ENCODE data around the gene CSMD2. TPM values are rescaled to one million over a fixed set of nuclear protein-coding genes. Genes with fewer than 3 reads are reported as not detected.

The CSMD2 gene
- polyA plus RNA-seq, 1 of the 3 experiments (the other 2 are of a cell fraction), result not detected

GRCh38 chr1:33515112-33515511, 649.9 kb downstream of the CSMD2 start:
- POLR2A ChIA-PET, result no interaction called here

GRCh38 chr1:33512226-33513011, 652.6 kb downstream of the CSMD2 start:
- POLR2A ChIA-PET, result no interaction called here
- Histone ChIP-seq H3K4me2 (no peak overlapping the region), H3K4me1 (ENCODE audit: control insufficient read depth in 1 of 2, insufficient read depth in 2 of 2, low read depth in 1 of 2, low read length in 1 of 2) (no peaks in the 10 kb centered on the region; a peak in 1 of 4 replicates), H3K79me2 (ENCODE audit: insufficient read depth) (no peaks in the 10 kb centered on the region), H3K9ac (no peak overlapping the region), H3K27ac (ENCODE audit: low read depth in 2 of 2, low read length in 1 of 2) (no peak overlapping the region), H3K9me3 (no peaks in the 10 kb centered on the region), H3K4me3 (ENCODE audit: low read depth in 2 of 2, low read length in 1 of 2) (no peak overlapping the region), H3K9me2 (no peaks in the 10 kb centered on the region), H2AFZ (ENCODE audit: low read depth) (no peak overlapping the region), H3K36me3 (replicated peaks in 1 of 2; ENCODE audit: control insufficient read depth in 1 of 2, insufficient read depth in 2 of 2, low read length in 1 of 2) (no peaks in the 10 kb centered on the region), H3F3A (replicated peaks; ENCODE audit: insufficient read depth) (no peaks in the 10 kb centered on the region), H4K20me1 (ENCODE audit: insufficient read depth) (no peaks in the 10 kb centered on the region), H3K27me3 (ENCODE audit: insufficient read depth) (no peaks in the 10 kb centered on the region)
- no peak for DNase-seq
- CTCF ChIA-PET, result no interaction called here
- 55% methylated on average over 6 of the region's 6 CpGs for WGBS (ENCODE audit: low lambda C conversion rate)
- TF ChIP-seq RFX5 (IDR thresholded peaks at IDR 0.05; ENCODE audit: low read length) (no peak), POLR2AphosphoS5 (IDR thresholded peaks at IDR 0.05; ENCODE audit: low read depth, low read length) (no peak), CHD2 (IDR thresholded peaks at IDR 0.05; ENCODE audit: low read length, partially characterized antibody) (no peak), REST (IDR thresholded peaks at IDR 0.05; ENCODE audit: low read depth, low read length) (no peak), MEF2A (IDR thresholded peaks at IDR 0.05; ENCODE audit: borderline replicate concordance, low read depth) (no peak), NRF1 (IDR thresholded peaks at IDR 0.05; ENCODE audit: low read depth, low read length) (no peak), NFIC (IDR thresholded peaks at IDR 0.05; ENCODE audit: borderline replicate concordance) (no peak), SMC3 (IDR thresholded peaks at IDR 0.05; ENCODE audit: low read depth, low read length) (no peak), GABPA (IDR thresholded peaks at IDR 0.05; ENCODE audit: low read depth) (no peak), SIN3A (IDR thresholded peaks at IDR 0.05; ENCODE audit: borderline replicate concordance, low read depth, low read length) (no peak)

More at GRCh38 chr1:33515112-33515511, 649.9 kb downstream of the CSMD2 start:
- no peaks in the 10 kb centered on the region for H3K27me3 ChIP-seq (ENCODE audit: insufficient read depth)
- H3K4me1 ChIP-seq (ENCODE audit: control insufficient read depth in 1 of 2, insufficient read depth in 2 of 2, low read depth in 1 of 2, low read length in 1 of 2), result no peaks in the 10 kb centered on the region; a peak in 1 of 4 replicates
- no peaks in the 10 kb centered on the region for H3K9me2 ChIP-seq
- H2AFZ ChIP-seq (ENCODE audit: low read depth), result no peak overlapping the region
- no peaks in the 10 kb centered on the region for H3K9me3 ChIP-seq
- H3K4me3 ChIP-seq (ENCODE audit: low read depth in 2 of 2, low read length in 1 of 2), result no peak overlapping the region
- H3F3A ChIP-seq (replicated peaks; ENCODE audit: insufficient read depth), result no peaks in the 10 kb centered on the region
- H3K27ac ChIP-seq (ENCODE audit: low read depth in 2 of 2, low read length in 1 of 2), result no peak overlapping the region
- CTCF ChIA-PET, result no interaction called here
- no peak for TF ChIP-seq RAD21 (IDR thresholded peaks at IDR 0.05; ENCODE audit: low read length)
- no peak for TF ChIP-seq USF2 (IDR thresholded peaks at IDR 0.05; ENCODE audit: borderline replicate concordance, low read depth, low read length)
- TF ChIP-seq FOXJ3 (CRISPR knock-in tag; IDR thresholded peaks at IDR 0.05), result no peak
- TF ChIP-seq POLR2AphosphoS5 (IDR thresholded peaks at IDR 0.05; ENCODE audit: low read depth, low read length), result no peak
- TF ChIP-seq TAF1 (IDR thresholded peaks at IDR 0.05; ENCODE audit: borderline replicate concordance, low read depth, low read length), result no peak
- TF ChIP-seq REST (IDR thresholded peaks at IDR 0.05; ENCODE audit: low read depth, low read length), result no peak
- no peaks in the 10 kb centered on the region for H4K20me1 ChIP-seq (ENCODE audit: insufficient read depth)
- no peaks in the 10 kb centered on the region for H3K36me3 ChIP-seq (replicated peaks in 1 of 2; ENCODE audit: control insufficient read depth in 1 of 2, insufficient read depth in 2 of 2, low read length in 1 of 2)
- H3K79me2 ChIP-seq (ENCODE audit: insufficient read depth), result no peaks in the 10 kb centered on the region
- no peak for DNase-seq
- 38% methylated on average over 3 of the region's 8 CpGs for WGBS (ENCODE audit: low lambda C conversion rate)
- no peak overlapping the region for H3K4me2 ChIP-seq
- no peak overlapping the region for H3K9ac ChIP-seq
